ENCODE data around the gene LRRC59. TPM values are rescaled to one million over a fixed set of nuclear protein-coding genes. Genes with fewer than 3 reads are reported as not detected.

Gene LRRC59
- total and polyA plus RNA-seq, 2 donors (not counting 1 experiment from before 2014, with no cell fraction given), result 27.7 to 31.2 TPM

DNA sequence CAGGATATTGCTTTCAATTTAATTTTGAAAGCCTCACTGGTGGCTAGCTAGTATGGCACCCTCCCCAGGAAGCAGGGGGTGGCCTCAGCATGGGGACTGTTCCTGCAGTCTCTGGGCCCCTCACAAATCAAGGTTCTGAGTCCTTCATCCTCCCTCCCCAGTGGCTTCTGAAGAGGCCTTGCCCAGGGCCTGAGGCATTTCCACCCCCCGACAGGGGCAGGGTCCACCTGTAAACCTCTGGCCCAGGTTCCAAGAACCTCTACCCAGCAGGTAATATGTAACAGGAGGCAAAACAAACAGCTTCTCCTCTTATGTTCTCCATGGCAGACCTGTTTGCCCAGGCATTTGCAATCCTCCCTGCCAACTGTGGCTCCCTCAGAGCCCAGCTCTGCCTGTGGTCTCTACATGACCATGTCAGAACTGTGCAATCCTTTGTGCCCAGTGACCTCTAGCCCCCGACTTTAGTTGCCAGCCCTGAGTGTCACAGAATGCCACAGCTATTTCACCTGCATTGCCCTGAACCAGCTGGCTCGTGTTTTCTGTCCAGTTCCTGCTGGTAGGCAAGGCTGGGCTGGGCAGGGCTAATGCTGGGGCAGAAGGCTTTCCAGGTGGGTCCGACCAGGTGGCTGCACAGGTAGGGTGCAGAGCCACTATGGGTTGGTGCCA lies 43.0 kb upstream of the LRRC59 start:
- Mint-ChIP-seq H3K27me3 (no peaks in the 10 kb centered on the region), H3K4me1 (no peaks in the 10 kb centered on the region), H3K27ac (no peak overlapping the region), H3K9me3 (ENCODE audit: insufficient read depth) (no peaks in the 10 kb centered on the region), H3K4me3 (no peak overlapping the region)
- TF ChIP-seq, protein P1, sequence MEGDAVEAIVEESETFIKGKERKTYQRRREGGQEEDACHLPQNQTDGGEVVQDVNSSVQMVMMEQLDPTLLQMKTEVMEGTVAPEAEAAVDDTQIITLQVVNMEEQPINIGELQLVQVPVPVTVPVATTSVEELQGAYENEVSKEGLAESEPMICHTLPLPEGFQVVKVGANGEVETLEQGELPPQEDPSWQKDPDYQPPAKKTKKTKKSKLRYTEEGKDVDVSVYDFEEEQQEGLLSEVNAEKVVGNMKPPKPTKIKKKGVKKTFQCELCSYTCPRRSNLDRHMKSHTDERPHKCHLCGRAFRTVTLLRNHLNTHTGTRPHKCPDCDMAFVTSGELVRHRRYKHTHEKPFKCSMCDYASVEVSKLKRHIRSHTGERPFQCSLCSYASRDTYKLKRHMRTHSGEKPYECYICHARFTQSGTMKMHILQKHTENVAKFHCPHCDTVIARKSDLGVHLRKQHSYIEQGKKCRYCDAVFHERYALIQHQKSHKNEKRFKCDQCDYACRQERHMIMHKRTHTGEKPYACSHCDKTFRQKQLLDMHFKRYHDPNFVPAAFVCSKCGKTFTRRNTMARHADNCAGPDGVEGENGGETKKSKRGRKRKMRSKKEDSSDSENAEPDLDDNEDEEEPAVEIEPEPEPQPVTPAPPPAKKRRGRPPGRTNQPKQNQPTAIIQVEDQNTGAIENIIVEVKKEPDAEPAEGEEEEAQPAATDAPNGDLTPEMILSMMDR (IDR thresholded peaks at IDR 0.05), result no peak
- TF ChIP-seq EZH2 (IDR thresholded peaks at IDR 0.05; ENCODE audit: borderline replicate concordance, insufficient read depth, low read depth, low read length, poor library complexity, severe bottlenecking), result no peak
- H3K36me3 ChIP-seq (replicated peaks in 1 of 2; ENCODE audit: control extremely low read depth in 1 of 2, control insufficient read depth in 1 of 2, extremely low read depth in 1 of 2, insufficient read depth in 2 of 2, low read length in 1 of 2), result peaks cover 0 to 9% of the 10 kb centered on the region in 2 experiments
- no peak overlapping the region for H3K9ac ChIP-seq (ENCODE audit: low read length)
- H3K4me1 ChIP-seq (ENCODE audit: control insufficient read depth in 2 of 2, insufficient read depth in 2 of 2, low read length in 2 of 2), result no peaks in the 10 kb centered on the region
- no peaks in the 10 kb centered on the region for H4K20me1 ChIP-seq (ENCODE audit: control insufficient read depth, insufficient read depth, low read length, poor library complexity, severe bottlenecking)
- H3K4me3 ChIP-seq (ENCODE audit: control extremely low read depth in 1 of 5, extremely low read depth in 1 of 5, insufficient read depth in 1 of 5, low read depth in 2 of 5, low read length in 4 of 5), result no peak overlapping the region
- H3K27ac ChIP-seq (ENCODE audit: low read length in 2 of 2), result no peak overlapping the region
- DNase-seq, result no peak
- no peaks in the 10 kb centered on the region for H3K27me3 ChIP-seq (replicated peaks in 1 of 4; ENCODE audit: control extremely low read depth in 1 of 4, control insufficient read depth in 3 of 4, insufficient read depth in 4 of 4, low read length in 3 of 4)
- no peak overlapping the region for H2AFZ ChIP-seq (ENCODE audit: insufficient read depth, low read depth, low read length, poor library complexity, severe bottlenecking)
- ATAC-seq (ENCODE audit: low read depth), result no peak
- intact Hi-C loops (cut with micrococcal nuclease), result no loop called here
- H3K79me2 ChIP-seq (ENCODE audit: control insufficient read depth, insufficient read depth, low read length), result peaks cover 47% of the 10 kb centered on the region
- CTCF ChIA-PET, result no interaction called here
- POLR2A ChIA-PET, result no interaction called here
- no peaks in the 10 kb centered on the region for H3K9me3 ChIP-seq (ENCODE audit: control extremely low read depth in 1 of 3, control insufficient read depth in 2 of 3, insufficient read depth in 1 of 3, low read length in 2 of 3)
- no peak overlapping the region for H3K4me2 ChIP-seq (replicated peaks; ENCODE audit: low read depth, low read length, poor library complexity, severe bottlenecking)
- WGBS (ENCODE audit: insufficient coverage), result 98% methylated on average over 4 of the region's 4 CpGs

DNA sequence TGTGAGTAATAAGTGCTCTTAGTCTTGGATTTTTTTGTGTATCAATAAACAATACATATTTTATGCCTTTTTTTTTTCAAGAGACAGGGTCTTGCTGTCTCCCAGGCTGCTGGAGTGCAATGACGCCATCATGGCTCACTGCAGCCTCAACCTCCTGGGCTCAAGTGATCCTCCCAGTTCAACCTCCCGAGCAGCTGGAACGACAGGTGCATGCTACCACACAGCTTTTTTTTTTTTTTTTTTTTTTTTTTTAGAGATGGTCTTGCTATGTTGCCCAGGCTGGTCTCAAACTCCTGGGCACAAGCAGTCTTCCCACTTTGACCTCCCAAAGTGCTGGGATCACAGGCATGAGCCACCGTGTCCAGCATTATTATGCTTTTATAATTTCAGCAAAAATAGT lies 41.7 kb upstream of the LRRC59 start:
- POLR2A ChIA-PET, result no interaction called here
- H3K9me3 Mint-ChIP-seq (ENCODE audit: insufficient read depth), result no peaks in the 10 kb centered on the region

More for the DNA sequence above, 41.7 kb upstream of the LRRC59 start:
- Mint-ChIP-seq H3K27me3 (no peaks in the 10 kb centered on the region), H3K4me3 (no peak overlapping the region), H3K4me1 (no peaks in the 10 kb centered on the region), H3K27ac (no peak overlapping the region)
- Histone ChIP-seq H3K27me3 (replicated peaks in 1 of 4; ENCODE audit: control extremely low read depth in 1 of 4, control insufficient read depth in 3 of 4, insufficient read depth in 4 of 4, low read length in 3 of 4) (no peaks in the 10 kb centered on the region), H3K4me3 (ENCODE audit: control extremely low read depth in 1 of 5, extremely low read depth in 1 of 5, insufficient read depth in 1 of 5, low read depth in 2 of 5, low read length in 4 of 5) (no peak overlapping the region), H3K9me3 (ENCODE audit: control extremely low read depth in 1 of 3, control insufficient read depth in 2 of 3, insufficient read depth in 1 of 3, low read length in 2 of 3) (no peaks in the 10 kb centered on the region), H3K4me1 (ENCODE audit: control insufficient read depth in 2 of 2, insufficient read depth in 2 of 2, low read length in 2 of 2) (no peaks in the 10 kb centered on the region), H3K27ac (ENCODE audit: low read length in 2 of 2) (no peak overlapping the region), H4K20me1 (ENCODE audit: control insufficient read depth, insufficient read depth, low read length, poor library complexity, severe bottlenecking) (no peaks in the 10 kb centered on the region), H3K79me2 (ENCODE audit: control insufficient read depth, insufficient read depth, low read length) (peaks cover 47% of the 10 kb centered on the region), H2AFZ (ENCODE audit: insufficient read depth, low read depth, low read length, poor library complexity, severe bottlenecking) (no peak overlapping the region), H3K36me3 (replicated peaks in 1 of 2; ENCODE audit: control extremely low read depth in 1 of 2, control insufficient read depth in 1 of 2, extremely low read depth in 1 of 2, insufficient read depth in 2 of 2, low read length in 1 of 2) (peaks cover 0 to 9% of the 10 kb centered on the region in 2 experiments), H3K4me2 (replicated peaks; ENCODE audit: low read depth, low read length, poor library complexity, severe bottlenecking) (no peak overlapping the region), H3K9ac (ENCODE audit: low read length) (no peak overlapping the region)
- no peak for DNase-seq
- intact Hi-C loops (cut with micrococcal nuclease), result no loop called here
- TF ChIP-seq, protein P1 (IDR thresholded peaks at IDR 0.05), result no peak
- no peak for TF ChIP-seq EZH2 (IDR thresholded peaks at IDR 0.05; ENCODE audit: borderline replicate concordance, insufficient read depth, low read depth, low read length, poor library complexity, severe bottlenecking)
- CTCF ChIA-PET, result no interaction called here
- no peak for ATAC-seq (ENCODE audit: low read depth)
- WGBS (ENCODE audit: insufficient coverage), result 88% methylated on average over 1 of the region's 4 CpGs

Data from B cell (primary cell).